WTC11 (cell line): ENCODE measurements around the gene SH3RF2.

Source experiments
- CREB1 ChIP-seq: sonication (generic); formaldehyde crosslinking; IDR thresholded peaks from 2 replicates; pipeline ENCODE4 v1.8.0; 2023; ENCODE audit warnings: mild to moderate bottlenecking, missing genetic modification reagents
- TF ChIP-seq, protein P1 (sequence below): sonication (generic); formaldehyde crosslinking; IDR thresholded peaks from 2 replicates; pipeline ENCODE4 v1.8.1; 2023; ENCODE audit warnings: mild to moderate bottlenecking, missing genetic modification reagents, moderate library complexity

GRCh38 chr5:145975001-145975360 is 38.6 kb downstream of the SH3RF2 start:
- TF ChIP-seq, protein P1, sequence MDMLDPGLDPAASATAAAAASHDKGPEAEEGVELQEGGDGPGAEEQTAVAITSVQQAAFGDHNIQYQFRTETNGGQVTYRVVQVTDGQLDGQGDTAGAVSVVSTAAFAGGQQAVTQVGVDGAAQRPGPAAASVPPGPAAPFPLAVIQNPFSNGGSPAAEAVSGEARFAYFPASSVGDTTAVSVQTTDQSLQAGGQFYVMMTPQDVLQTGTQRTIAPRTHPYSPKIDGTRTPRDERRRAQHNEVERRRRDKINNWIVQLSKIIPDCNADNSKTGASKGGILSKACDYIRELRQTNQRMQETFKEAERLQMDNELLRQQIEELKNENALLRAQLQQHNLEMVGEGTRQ = no peak
- TF ChIP-seq CREB1 = no peak
